H9 (cell line): ENCODE measurements around the gene RMI2. TPM values are rescaled to one million over a fixed set of nuclear protein-coding genes. Genes with fewer than 3 reads are reported as not detected.

Experiments
- DNase-seq: peaks from one replicate; pipeline ENCODE4 v3.0.0-alpha.2; 2017
- H2AFZ ChIP-seq: one replicate; pipeline ENCODE4 v1.6.1; 2013; ENCODE audit warnings: mild to moderate bottlenecking, low read length, control low read depth, moderate library complexity
- H2AK5ac ChIP-seq: 2 replicates; pipeline ENCODE4 v1.6.1; 2013; ENCODE audit warnings: low read length, control low read depth, mixed read lengths; ENCODE audit not compliant: insufficient read length
- H2BK120ac ChIP-seq: one replicate; pipeline ENCODE4 v1.6.1; 2013; ENCODE audit warnings: low read depth, mild to moderate bottlenecking, low read length, control low read depth, inconsistent platforms; ENCODE audit not compliant: poor library complexity, severe bottlenecking
- H2BK12ac ChIP-seq: 2 replicates; pipeline ENCODE4 v1.6.1; 2013; ENCODE audit warnings: low read length, control low read depth, mixed read lengths, low read depth; ENCODE audit not compliant: insufficient read length
- H2BK15ac ChIP-seq: 2 replicates; pipeline ENCODE4 v1.6.1; 2013; ENCODE audit warnings: low read depth, low read length, control low read depth
- H2BK20ac ChIP-seq: one replicate; pipeline ENCODE4 v1.6.1; 2013; ENCODE audit warnings: low read depth, mild to moderate bottlenecking, low read length, control low read depth, inconsistent platforms; ENCODE audit not compliant: poor library complexity, severe bottlenecking
- H2BK5ac ChIP-seq: 2 replicates; pipeline ENCODE4 v1.6.1; 2013; ENCODE audit warnings: low read length, control low read depth, mixed read lengths; ENCODE audit not compliant: insufficient read length
- H3K14ac ChIP-seq: 2 replicates; pipeline ENCODE4 v1.6.1; 2013; ENCODE audit warnings: low read length, control low read depth; ENCODE audit not compliant: insufficient read depth
- H3K18ac ChIP-seq: 2 replicates; pipeline ENCODE4 v1.6.1; 2013; ENCODE audit warnings: low read depth, mild to moderate bottlenecking, mixed read lengths, low read length, control low read depth; ENCODE audit not compliant: insufficient read length
- H3K23ac ChIP-seq: 2 replicates; pipeline ENCODE4 v1.6.1; 2013; ENCODE audit warnings: low read length, control low read depth, mixed read lengths, low read depth; ENCODE audit not compliant: insufficient read length
- H3K23me2 ChIP-seq: 2 replicates; pipeline ENCODE4 v1.6.1; 2013; ENCODE audit warnings: low read depth, mild to moderate bottlenecking, mixed read lengths, low read length, control low read depth; ENCODE audit not compliant: insufficient read length, poor library complexity, severe bottlenecking
- H3K27ac ChIP-seq: 2 replicates; pipeline ENCODE4 v1.5.1; 2013; ENCODE audit warnings: low read length, control low read depth, mixed read lengths, low read depth; ENCODE audit not compliant: insufficient read length
- H3K27me3 ChIP-seq: 2 replicates; pipeline ENCODE4 v1.6.1; 2013; ENCODE audit warnings: low read length, control low read depth, inconsistent platforms; ENCODE audit not compliant: insufficient read depth
- H3K4ac ChIP-seq: 2 replicates; pipeline ENCODE4 v1.6.1; 2013; ENCODE audit warnings: low read depth, mild to moderate bottlenecking, control low read depth, inconsistent platforms, low read length, moderate library complexity
- H3K4me1 ChIP-seq: 2 replicates; pipeline ENCODE4 v1.6.1; 2013; ENCODE audit warnings: low read length, control low read depth, inconsistent platforms; ENCODE audit not compliant: insufficient read depth
- H3K4me2 ChIP-seq: 2 replicates; pipeline ENCODE4 v1.6.1; 2013; ENCODE audit warnings: low read length, control low read depth, mixed read lengths; ENCODE audit not compliant: insufficient read length, insufficient read depth
- H3K56ac ChIP-seq: 2 replicates; pipeline ENCODE4 v1.6.1; 2013; ENCODE audit warnings: low read depth, mild to moderate bottlenecking, mixed read lengths, low read length, control low read depth; ENCODE audit not compliant: insufficient read length
- H3K79me1 ChIP-seq: 2 replicates; pipeline ENCODE4 v1.6.1; 2013; ENCODE audit warnings: low read depth, mild to moderate bottlenecking, moderate library complexity, low read length, control low read depth, inconsistent platforms; ENCODE audit not compliant: insufficient read depth, poor library complexity, severe bottlenecking
- H3K79me2 ChIP-seq: 2 replicates; pipeline ENCODE4 v1.6.1; 2013; ENCODE audit warnings: low read length, control low read depth, inconsistent platforms; ENCODE audit not compliant: insufficient read depth
- H3K9ac ChIP-seq: 2 replicates; pipeline ENCODE4 v1.6.1; 2013; ENCODE audit warnings: low read length, control low read depth, mixed read lengths; ENCODE audit not compliant: insufficient read length; ENCODE audit errors: extremely low read depth
- H3K9me3 ChIP-seq: one replicate; pipeline ENCODE4 v1.6.1; 2013; ENCODE audit warnings: low read depth, low read length, inconsistent platforms; ENCODE audit not compliant: control insufficient read depth
- H3T11ph ChIP-seq: one replicate; pipeline ENCODE4 v1.6.1; 2013; ENCODE audit warnings: mild to moderate bottlenecking, low read length, control low read depth, inconsistent platforms
- H4K20me1 ChIP-seq: one replicate; pipeline ENCODE4 v1.6.1; 2013; ENCODE audit not compliant: control insufficient read depth, insufficient read length, insufficient read depth
- H4K5ac ChIP-seq: 2 replicates; pipeline ENCODE4 v1.6.1; 2013; ENCODE audit warnings: low read depth, mild to moderate bottlenecking, mixed read lengths, low read length, control low read depth; ENCODE audit not compliant: insufficient read length
- H4K8ac ChIP-seq: replicated peaks from 2 replicates; pipeline ENCODE4 v1.6.1; 2013; ENCODE audit warnings: low read length, control low read depth, mixed read lengths, low read depth; ENCODE audit not compliant: insufficient read length
- H4K91ac ChIP-seq: 2 replicates; pipeline ENCODE4 v1.6.1; 2013; ENCODE audit warnings: low read depth, mild to moderate bottlenecking, moderate library complexity, mixed read lengths, low read length, control low read depth; ENCODE audit not compliant: insufficient read length
- H3K27ac Mint-ChIP-seq, 3 experiments: 2 replicates in 2 of 3; 3 replicates in 1 of 3; pipeline ENCODE4 v1.8.0; 2020 to 2021; ENCODE audit warnings: mixed read lengths in 3 of 3, mild to moderate bottlenecking in 1 of 3, moderate library complexity in 1 of 3
- H3K27me3 Mint-ChIP-seq: 2 replicates; pipeline ENCODE4 v1.8.0; 2021; ENCODE audit warnings: low read depth, mild to moderate bottlenecking, moderate library complexity, mixed read lengths
- H3K36me3 Mint-ChIP-seq, 3 experiments: 2 replicates in 2 of 3; 3 replicates in 1 of 3; pipeline ENCODE4 v1.8.0; 2020 to 2021; ENCODE audit warnings: low read depth in 3 of 3, mixed read lengths in 3 of 3; ENCODE audit not compliant: insufficient read depth in 1 of 3
- H3K4me1 Mint-ChIP-seq, 2 experiments: 2 replicates each; pipeline ENCODE4 v1.8.0; 2020; ENCODE audit warnings: mixed read lengths in 2 of 2
- H3K4me3 Mint-ChIP-seq, 2 experiments: 2 replicates in 1 of 2; 3 replicates in 1 of 2; pipeline ENCODE4 v1.8.0; 2020 to 2021; ENCODE audit warnings: mild to moderate bottlenecking in 2 of 2, mixed read lengths in 2 of 2, moderate library complexity in 1 of 2
- H3K9me3 Mint-ChIP-seq, 2 experiments: 2 replicates in 1 of 2; 3 replicates in 1 of 2; pipeline ENCODE4 v1.8.0; 2020; ENCODE audit warnings: mild to moderate bottlenecking in 2 of 2, mixed read lengths in 2 of 2, moderate library complexity in 1 of 2
- WGBS: extraction: QIAGEN DNeasy Blood & Tissue Kit; methylation state at CpG from one replicate; pipeline ENCODE4 v1.1.7; 2013; ENCODE audit warnings: missing lambda C conversion rate, low lambda C conversion rate, mixed read lengths; ENCODE audit not compliant: insufficient read length; ENCODE audit errors: extremely low coverage; 5-methylcytosine and 5-hydroxymethylcytosine counted together
- total RNA-seq: library from RNA; stranded (reverse); gene quantifications from 2 replicates; pipeline ENCODE4 v1.2.1, GENCODE V29; 2021
- TF ChIP-seq, protein P1 (sequence below): fragments of 200-600 bp; sonication (generic); conservative IDR thresholded peaks from 3 replicates; pipeline ENCODE4 v1.8.0; 2021; ENCODE audit warnings: antibody characterized with exemption, mild to moderate bottlenecking

The RMI2 gene
- total RNA-seq, 1 experiment from 2014 or later: 57.6 TPM

DNA sequence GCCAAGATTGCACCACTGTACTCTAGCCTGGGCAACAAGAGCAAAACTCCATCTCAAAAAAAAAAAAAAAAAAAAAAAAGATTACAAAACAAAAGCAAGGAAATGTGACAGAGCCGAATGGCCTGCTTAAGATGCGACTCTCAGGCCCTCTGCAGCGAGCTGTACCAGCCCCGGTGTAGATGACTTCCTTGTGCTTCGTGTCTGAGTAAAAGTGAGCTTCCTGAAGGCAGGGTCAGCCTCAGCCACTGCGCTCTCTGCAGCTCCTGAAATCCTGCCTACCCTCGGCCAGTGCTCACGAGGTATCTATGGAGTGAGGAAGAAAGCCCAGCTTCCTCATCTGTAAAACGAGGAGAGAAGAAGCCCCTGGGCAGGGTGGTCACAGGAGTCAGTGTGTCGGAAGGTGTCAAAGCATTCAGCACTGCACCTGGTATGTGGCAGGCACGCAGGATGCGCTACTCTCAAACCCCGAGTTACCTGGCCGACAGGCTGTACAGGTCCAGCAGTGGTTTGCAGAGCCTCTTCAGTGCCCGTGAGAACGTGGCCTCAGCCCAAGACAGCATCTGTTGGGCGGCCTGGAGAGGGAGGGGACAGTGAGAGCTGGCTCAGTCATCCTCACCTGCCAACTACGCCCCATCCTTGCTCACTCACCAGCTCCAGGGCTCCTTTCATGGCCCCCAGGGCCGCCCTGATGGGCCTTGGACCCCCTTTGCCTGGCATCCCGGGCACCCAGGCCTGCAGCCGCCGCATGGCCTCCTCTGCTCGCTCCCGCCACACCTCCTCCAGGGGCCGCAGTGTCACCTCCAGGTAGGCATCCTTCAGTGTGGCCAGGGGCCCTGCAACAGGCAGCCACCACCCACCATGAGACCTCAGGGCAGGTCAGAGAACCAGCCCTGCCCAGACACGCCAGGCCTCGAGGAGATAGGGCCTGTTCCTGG, 44.6 kb downstream of the RMI2 start:
- Histone ChIP-seq H3K23ac (no peak overlapping the region), H3K14ac (peak overlapping the region; percentile 21; the same call in 1 of the 2 replicates), H3T11ph (no peak overlapping the region), H2BK12ac (no peak overlapping the region), H4K8ac (no peak overlapping the region), H3K27me3 (no peaks in the 10 kb centered on the region), H3K4ac (no peak overlapping the region), H3K4me2 (no peak overlapping the region), H3K18ac (no peak overlapping the region), H2AFZ (no peak overlapping the region), H2BK15ac (no peak overlapping the region), H2BK5ac (no peak overlapping the region), H3K56ac (no peak overlapping the region), H3K4me1 (no peaks in the 10 kb centered on the region; the same call in 1 of the 2 replicates), H3K23me2 (no peaks in the 10 kb centered on the region), H4K5ac (no peak overlapping the region), H2AK5ac (no peak overlapping the region), H4K91ac (no peak overlapping the region), H3K9me3 (no peaks in the 10 kb centered on the region), H3K9ac (no peak overlapping the region), H4K20me1 (no peaks in the 10 kb centered on the region), H3K79me1 (no peaks in the 10 kb centered on the region), H3K27ac (no peak overlapping the region), H3K79me2 (no peaks in the 10 kb centered on the region), H2BK120ac (no peak overlapping the region), H2BK20ac (no peak overlapping the region)
- Mint-ChIP-seq H3K9me3 (no peaks in the 10 kb centered on the region), H3K4me1 (peaks cover 30 to 41% of the 10 kb centered on the region in 2 experiments), H3K36me3 (no peaks in the 10 kb centered on the region), H3K27me3 (peaks cover 8% of the 10 kb centered on the region), H3K27ac (peak overlapping the region in 1 of 3 experiments; percentile 76; a peak in 2 of 7 replicates), H3K4me3 (no peak overlapping the region)
- TF ChIP-seq, protein P1, sequence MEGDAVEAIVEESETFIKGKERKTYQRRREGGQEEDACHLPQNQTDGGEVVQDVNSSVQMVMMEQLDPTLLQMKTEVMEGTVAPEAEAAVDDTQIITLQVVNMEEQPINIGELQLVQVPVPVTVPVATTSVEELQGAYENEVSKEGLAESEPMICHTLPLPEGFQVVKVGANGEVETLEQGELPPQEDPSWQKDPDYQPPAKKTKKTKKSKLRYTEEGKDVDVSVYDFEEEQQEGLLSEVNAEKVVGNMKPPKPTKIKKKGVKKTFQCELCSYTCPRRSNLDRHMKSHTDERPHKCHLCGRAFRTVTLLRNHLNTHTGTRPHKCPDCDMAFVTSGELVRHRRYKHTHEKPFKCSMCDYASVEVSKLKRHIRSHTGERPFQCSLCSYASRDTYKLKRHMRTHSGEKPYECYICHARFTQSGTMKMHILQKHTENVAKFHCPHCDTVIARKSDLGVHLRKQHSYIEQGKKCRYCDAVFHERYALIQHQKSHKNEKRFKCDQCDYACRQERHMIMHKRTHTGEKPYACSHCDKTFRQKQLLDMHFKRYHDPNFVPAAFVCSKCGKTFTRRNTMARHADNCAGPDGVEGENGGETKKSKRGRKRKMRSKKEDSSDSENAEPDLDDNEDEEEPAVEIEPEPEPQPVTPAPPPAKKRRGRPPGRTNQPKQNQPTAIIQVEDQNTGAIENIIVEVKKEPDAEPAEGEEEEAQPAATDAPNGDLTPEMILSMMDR: no peak
- no peak for DNase-seq
- WGBS: no CpG with 5 or more reads among the region's 27 CpGs
